ENCODE data around the gene TFEB. TPM values are rescaled to one million over a fixed set of nuclear protein-coding genes. Genes with fewer than 3 reads are reported as not detected.

TFEB gene
- total and polyA plus RNA-seq, 2 of the 8 experiments (the other 6 are each of a cell fraction or from before 2014, with no cell fraction given): 2.3 to 6.7 TPM

DNA sequence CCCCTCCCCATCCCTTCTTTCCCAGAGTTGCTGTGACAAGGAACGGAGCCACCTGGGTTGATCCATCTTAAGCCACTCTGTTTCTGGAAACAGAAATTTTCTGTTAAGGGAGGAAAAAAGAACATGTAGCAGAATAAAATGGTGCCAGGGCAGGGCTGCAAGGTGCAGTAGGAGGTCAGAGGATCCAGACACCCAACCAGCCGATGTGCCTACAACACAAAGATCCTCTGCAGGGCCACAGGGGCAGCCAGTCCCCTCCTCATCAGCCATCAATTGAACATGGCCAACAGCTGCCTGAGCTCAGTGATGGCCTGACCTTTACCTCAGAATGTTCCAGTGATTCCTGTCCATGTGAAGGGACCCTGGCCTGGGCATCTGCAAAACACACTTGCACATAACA, 85.3 kb downstream of the TFEB start:
- Histone ChIP-seq H3K79me2 (ENCODE audit: control insufficient read depth in 1 of 2, insufficient read depth in 2 of 2, low read length in 2 of 2) (no peaks in the 10 kb centered on the region), H2BK15ac (ENCODE audit: low read length) (no peak overlapping the region), H2BK12ac (ENCODE audit: low read depth, low read length) (no peak overlapping the region), H4K8ac (ENCODE audit: extremely low read depth, insufficient read depth, low read length) (no peak overlapping the region), H3K27ac (ENCODE audit: low read depth, low read length) (no peak overlapping the region), H3K18ac (ENCODE audit: extremely low read depth, low read length) (no peak overlapping the region), H2BK20ac (ENCODE audit: low read length) (no peak overlapping the region), H4K5ac (ENCODE audit: insufficient read length, low read depth, low read length) (no peak overlapping the region), H3K9me3 (ENCODE audit: insufficient read depth in 2 of 2, low read depth in 1 of 2, low read length in 1 of 2) (no peaks in the 10 kb centered on the region), H3K9ac (replicated peaks in 1 of 4; ENCODE audit: extremely low read depth in 1 of 4, low read depth in 3 of 4, low read length in 3 of 4) (no peak overlapping the region), H3K36me3 (ENCODE audit: control insufficient read depth in 2 of 4, insufficient read depth in 4 of 4, low read length in 3 of 4) (peaks cover 0 to 11% (median 2%) of the 10 kb centered on the region in 4 experiments; a peak in 5 of 8 replicates), H2AK5ac (ENCODE audit: low read depth, low read length) (no peak overlapping the region), H3K79me1 (ENCODE audit: low read depth, low read length) (no peaks in the 10 kb centered on the region; the same call in 1 of the 2 replicates), H2BK5ac (ENCODE audit: low read depth, low read length) (no peak overlapping the region), H3K4me1 (replicated peaks in 1 of 4; ENCODE audit: control insufficient read depth in 3 of 4, insufficient read depth in 4 of 4, low read length in 3 of 4) (peaks cover 0 to 13% (median 11%) of the 10 kb centered on the region in 4 experiments; a peak in 6 of 7 replicates), H3K4me3 (ENCODE audit: extremely low read depth in 1 of 4, insufficient read depth in 2 of 4, low read depth in 3 of 4, low read length in 4 of 4) (no peak overlapping the region), H3K4me2 (ENCODE audit: insufficient read depth in 1 of 2, low read depth in 2 of 2, low read length in 2 of 2) (no peak overlapping the region), H2BK120ac (replicated peaks; ENCODE audit: low read depth, low read length) (no peak overlapping the region), H3K27me3 (replicated peaks in 1 of 4; ENCODE audit: control insufficient read depth in 3 of 4, extremely low read depth in 1 of 4, insufficient read depth in 3 of 4, low read length in 3 of 4) (no peaks in the 10 kb centered on the region), H3K23ac (ENCODE audit: insufficient read length) (no peak overlapping the region), H2AFZ (ENCODE audit: low read length) (no peak overlapping the region), H3K14ac (ENCODE audit: insufficient read length) (no peak overlapping the region), H3K4ac (replicated peaks; ENCODE audit: insufficient read length, low read depth, low read length) (no peak overlapping the region), H4K91ac (replicated peaks; ENCODE audit: insufficient read length, low read length) (no peak overlapping the region), H4K20me1 (replicated peaks in 1 of 2; ENCODE audit: control insufficient read depth in 1 of 2, insufficient read depth in 2 of 2, low read length in 2 of 2) (peaks cover 0 to 7% of the 10 kb centered on the region in 2 experiments), H3K56ac (replicated peaks; ENCODE audit: insufficient read length, low read depth, low read length) (no peak overlapping the region), H3K23me2 (ENCODE audit: low read depth, low read length) (no peaks in the 10 kb centered on the region; the same call in 1 of the 2 replicates)
- ChIA-PET POLR2A (ENCODE audit: partially characterized antibody) (no interaction called here), CTCF (ENCODE audit: partially characterized antibody) (interaction anchor here (0.6 to 4.5 kb wide), 4 partner anchors 31 to 232 kb away, joined by 3 to 28 read pairs (median 4); no protein-coding TSS in a partner anchor)
- WGBS, 2 experiments (ENCODE audit: extremely low coverage in 1 of 2, insufficient coverage in 1 of 2, insufficient read length in 1 of 2, insufficient replicate concordance in 2 of 2, low coverage in 1 of 2, low lambda C conversion rate in 2 of 2, missing lambda C conversion rate in 1 of 2): 91% methylated on average over 2 of the region's 2 CpGs; no CpG with 5 or more reads in 1 of the 2 experiments
- DNase-seq (ENCODE audit: low read depth in 1 of 2, low spot score in 2 of 2) (no peak), FAIRE-seq (no peak)
- no peak for TF ChIP-seq CEBPB (IDR thresholded peaks at IDR 0.05; ENCODE audit: low read depth, low read length)
- no peak for TF ChIP-seq TCF12 (IDR thresholded peaks at IDR 0.05; ENCODE audit: low read depth, low read length)
- no peak for TF ChIP-seq RXRA (IDR thresholded peaks at IDR 0.05; ENCODE audit: insufficient read depth, low read depth, low read length)
- no peak for TF ChIP-seq SIRT6 (IDR thresholded peaks at IDR 0.05; ENCODE audit: low read length)
- TF ChIP-seq GABPA (IDR thresholded peaks at IDR 0.05; ENCODE audit: borderline replicate concordance, insufficient read depth, low read length): no peak
- TF ChIP-seq POLR2AphosphoS5 (IDR thresholded peaks at IDR 0.05; ENCODE audit: low read depth, low read length): no peak
- TF ChIP-seq HDAC2 (IDR thresholded peaks at IDR 0.05; ENCODE audit: borderline replicate concordance in 1 of 2, low read depth in 2 of 2, low read length in 2 of 2): no peak
- TF ChIP-seq PHF8 (conservative IDR thresholded peaks at IDR 0.05; ENCODE audit: low read depth, low read length): no peak
- TF ChIP-seq, protein P1, sequence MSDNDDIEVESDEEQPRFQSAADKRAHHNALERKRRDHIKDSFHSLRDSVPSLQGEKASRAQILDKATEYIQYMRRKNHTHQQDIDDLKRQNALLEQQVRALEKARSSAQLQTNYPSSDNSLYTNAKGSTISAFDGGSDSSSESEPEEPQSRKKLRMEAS (IDR thresholded peaks at IDR 0.05): no peak
- no peak for TF ChIP-seq KDM5A (IDR thresholded peaks at IDR 0.05; ENCODE audit: low read length)
- no peak for TF ChIP-seq HDAC6 (IDR thresholded peaks at IDR 0.05; ENCODE audit: low read depth, low read length)
- no peak for TF ChIP-seq ASH2L (IDR thresholded peaks at IDR 0.05; ENCODE audit: low read length)
- no peak for TF ChIP-seq MAFK (IDR thresholded peaks at IDR 0.05; ENCODE audit: low read depth, low read length)
- no peak for TF ChIP-seq SIX5 (IDR thresholded peaks at IDR 0.05; ENCODE audit: low read depth, low read length)
- TF ChIP-seq CHD2 (IDR thresholded peaks at IDR 0.05; ENCODE audit: low read length): no peak
